GM23338 (cell line): ENCODE measurements around the gene TMEM88. TPM values are rescaled to one million over a fixed set of nuclear protein-coding genes. Genes with fewer than 3 reads are reported as not detected.
"Not testable (repeated sequence)": the region's sequence is repeated elsewhere in the genome, so short reads cannot be mapped to it uniquely, and the experiment has no call there.

ENCODE experiments used
- ATAC-seq: fragments of 200-7000 bp; cut with Tn5 transposase; 3 replicates; pipeline ENCODE4 v1.9.1; 2020
- DNase-seq: peaks from one replicate; pipeline ENCODE4 v3.0.0-alpha.2; 2015; ENCODE audit warnings: low spot score
- H2AFZ ChIP-seq: fragments of 200-600 bp; sonication (generic); 2 replicates; pipeline ENCODE4 v1.8.0; 2016; ENCODE audit warnings: antibody characterized with exemption, mild to moderate bottlenecking, moderate library complexity
- H3F3A ChIP-seq: fragments of 200-600 bp; sonication (generic); replicated peaks from 2 replicates; pipeline ENCODE4 v1.8.0; 2017; ENCODE audit warnings: antibody characterized with exemption, mixed run types, low read depth
- H3K27ac ChIP-seq: fragments of 200-600 bp; sonication (generic); 2 replicates; pipeline ENCODE4 v1.6.1; 2016; ENCODE audit warnings: low read depth
- H3K27me3 ChIP-seq: fragments of 200-600 bp; sonication (generic); 2 replicates; pipeline ENCODE4 v1.8.0; 2016; ENCODE audit warnings: mild to moderate bottlenecking, mixed run types, moderate library complexity; ENCODE audit not compliant: insufficient read depth
- H3K36me3 ChIP-seq: fragments of 200-600 bp; sonication (generic); 2 replicates; pipeline ENCODE4 v1.8.0; 2016; ENCODE audit warnings: mild to moderate bottlenecking; ENCODE audit not compliant: insufficient read depth
- H3K4me1 ChIP-seq: fragments of 200-600 bp; sonication (generic); 2 replicates; pipeline ENCODE4 v1.8.0; 2016; ENCODE audit warnings: mild to moderate bottlenecking, moderate library complexity; ENCODE audit not compliant: insufficient read depth
- H3K4me2 ChIP-seq: fragments of 200-600 bp; sonication (generic); 2 replicates; pipeline ENCODE4 v1.7.1; 2017; ENCODE audit warnings: mixed run types
- H3K4me3 ChIP-seq: fragments of 200-600 bp; sonication (generic); 2 replicates; pipeline ENCODE4 v1.6.1; 2016; ENCODE audit warnings: mixed run types
- H3K79me2 ChIP-seq: fragments of 200-600 bp; sonication (generic); replicated peaks from 2 replicates; pipeline ENCODE4 v1.8.0; 2017; ENCODE audit warnings: mild to moderate bottlenecking; ENCODE audit not compliant: insufficient read depth
- H3K9me2 ChIP-seq: fragments of 200-600 bp; sonication (generic); 2 replicates; pipeline ENCODE4 v1.8.0; 2017; ENCODE audit not compliant: insufficient read depth
- H4K20me1 ChIP-seq: fragments of 200-600 bp; sonication (generic); replicated peaks from 2 replicates; pipeline ENCODE4 v1.8.0; 2017; ENCODE audit warnings: mild to moderate bottlenecking; ENCODE audit not compliant: insufficient read depth
- H3K27ac Mint-ChIP-seq: 2 replicates; pipeline ENCODE4 v1.8.0; 2020; ENCODE audit warnings: inconsistent platforms, mild to moderate bottlenecking, moderate library complexity, mixed read lengths
- H3K27me3 Mint-ChIP-seq: 3 replicates; pipeline ENCODE4 v1.8.0; 2022; ENCODE audit warnings: low read depth, mild to moderate bottlenecking, moderate library complexity, mixed read lengths, inconsistent platforms; ENCODE audit not compliant: insufficient read depth, poor library complexity
- H3K36me3 Mint-ChIP-seq: 3 replicates; pipeline ENCODE4 v1.8.0; 2021; ENCODE audit warnings: low read depth, mild to moderate bottlenecking, inconsistent platforms, moderate library complexity, mixed read lengths
- H3K4me1 Mint-ChIP-seq: 3 replicates; pipeline ENCODE4 v1.8.0; 2020; ENCODE audit warnings: mild to moderate bottlenecking, inconsistent platforms, mixed read lengths
- H3K4me3 Mint-ChIP-seq: 3 replicates; pipeline ENCODE4 v1.8.0; 2021; ENCODE audit warnings: moderate library complexity, mild to moderate bottlenecking, inconsistent platforms, mixed read lengths
- H3K9me3 Mint-ChIP-seq: 3 replicates; pipeline ENCODE4 v1.8.0; 2020; ENCODE audit warnings: moderate library complexity, mild to moderate bottlenecking, inconsistent platforms, mixed read lengths
- CREB1 ChIP-seq: fragments of 250-450 bp; sonication (Bioruptor Pico); IDR thresholded peaks from 2 replicates; pipeline ENCODE4 v1.5.0; 2020; ENCODE audit warnings: low read depth, mild to moderate bottlenecking, moderate library complexity
- CTCF ChIP-seq, 2 experiments: fragments of 200-600 bp in 1 of 2; sonication (generic) in 1 of 2; conservative IDR thresholded peaks; 2 replicates each; pipeline versions ENCODE4 v1.5.1 to v1.6.1; 2016 to 2017; ENCODE audit warnings: antibody characterized with exemption in 2 of 2, low read depth in 2 of 2, mild to moderate bottlenecking in 2 of 2, moderate library complexity in 1 of 2
- EZH2 ChIP-seq: fragments of 200-600 bp; sonication (generic); IDR thresholded peaks from one replicate; pipeline ENCODE4 v1.8.0; 2017; ENCODE audit warnings: antibody characterized with exemption, mild to moderate bottlenecking, low read depth; ENCODE audit not compliant: unreplicated experiment
- NANOG ChIP-seq: IDR thresholded peaks from 2 replicates; pipeline ENCODE4 v1.6.1; 2016; ENCODE audit warnings: antibody characterized with exemption, borderline replicate concordance
- REST ChIP-seq: IDR thresholded peaks from one replicate; pipeline ENCODE4 v1.6.1; 2018; ENCODE audit warnings: antibody characterized with exemption; ENCODE audit not compliant: unreplicated experiment
- STAT1 ChIP-seq: IDR thresholded peaks from one replicate; pipeline ENCODE4 v1.6.1; 2016; ENCODE audit warnings: antibody characterized with exemption; ENCODE audit not compliant: unreplicated experiment
- ZNF114 ChIP-seq: fragments of 250-450 bp; sonication (Bioruptor Pico); IDR thresholded peaks from 2 replicates; pipeline ENCODE4 v1.5.0; 2020; ENCODE audit warnings: mild to moderate bottlenecking, moderate library complexity
- ZNF331 ChIP-seq: fragments of 250-450 bp; sonication (Bioruptor Pico); IDR thresholded peaks from 2 replicates; pipeline ENCODE4 v1.5.0; 2020; ENCODE audit warnings: low read depth, mild to moderate bottlenecking, moderate library complexity
- polyA plus RNA-seq: library from polyadenylated mRNA; unstranded; fragments of >200 nt; fragmentation: Nextera tagmentation; extraction: Ambion mirVana; gene quantifications from 2 replicates; pipeline ENCODE4 v1.2.1, GENCODE V29; 2016
- total RNA-seq: library from RNA; depleted of rRNA; stranded (reverse); fragments of >200 nt; shearing (Covaris generic); gene quantifications from 2 replicates; pipeline ENCODE4 v1.2.3, GENCODE V29; 2014

The TMEM88 gene
- total and polyA plus RNA-seq, 2 experiments from 2014 or later = 0.58 to 0.97 TPM

GRCh38 chr17:7809086-7809790 lies 45.6 kb upstream of the TMEM88 start:
- Histone ChIP-seq H3K4me1 (no peaks in the 10 kb centered on the region), H4K20me1 (no peaks in the 10 kb centered on the region), H3F3A (no peaks in the 10 kb centered on the region), H3K27ac (no peak overlapping the region), H3K36me3 (no peaks in the 10 kb centered on the region), H3K4me2 (no peak overlapping the region), H3K9me2 (no peaks in the 10 kb centered on the region), H2AFZ (no peak overlapping the region), H3K4me3 (no peak overlapping the region), H3K27me3 (no peaks in the 10 kb centered on the region), H3K79me2 (no peaks in the 10 kb centered on the region)
- TF ChIP-seq STAT1 (no peak), ZNF114 (CRISPR knock-in tag) (no peak), NANOG (no peak)
- H3K36me3 Mint-ChIP-seq = no peaks in the 10 kb centered on the region
- H3K27ac Mint-ChIP-seq = no peak overlapping the region
- ATAC-seq (no peak), DNase-seq (no peak)
- H3K9me3 Mint-ChIP-seq = no peaks in the 10 kb centered on the region; the same call in 2 of the 3 replicates
- no peaks in the 10 kb centered on the region for H3K4me1 Mint-ChIP-seq
- peaks cover 4% of the 10 kb centered on the region for H3K27me3 Mint-ChIP-seq
- no peak overlapping the region for H3K4me3 Mint-ChIP-seq

DNA sequence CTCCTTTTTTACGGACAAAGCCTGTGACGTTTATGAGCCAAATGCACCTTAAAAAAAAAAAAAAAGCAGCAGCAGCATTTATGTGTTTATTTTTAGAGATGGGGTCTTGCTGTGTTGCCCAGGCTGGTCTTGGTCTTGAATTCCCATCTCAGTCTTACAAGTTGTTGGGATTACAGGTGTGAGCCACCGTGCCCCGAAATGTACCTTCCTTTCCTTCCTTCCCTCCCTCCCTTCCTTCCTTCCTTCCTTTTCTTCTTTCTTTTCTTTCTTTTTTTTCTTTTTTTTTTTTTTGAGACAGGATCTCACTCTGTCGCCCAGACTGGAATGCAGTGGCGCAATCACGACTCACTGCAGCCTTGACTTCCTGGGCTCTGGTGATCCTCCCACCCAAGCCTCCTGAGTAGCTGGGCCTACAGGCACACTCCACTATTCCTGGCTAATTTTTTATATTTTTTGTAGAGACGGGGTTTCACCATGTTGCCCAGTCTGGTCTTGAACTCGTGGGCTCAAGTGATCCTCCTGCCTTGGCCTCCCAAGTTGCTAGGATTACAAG lies 45.0 kb upstream of the TMEM88 start:
- H3K79me2 ChIP-seq, H3K9me2 ChIP-seq, H3K9me3 Mint-ChIP-seq, H3K4me1 Mint-ChIP-seq, H3K27ac Mint-ChIP-seq, H3K27me3 ChIP-seq, H3K36me3 ChIP-seq, DNase-seq, H3K27me3 Mint-ChIP-seq, ATAC-seq, H4K20me1 ChIP-seq, H3K27ac ChIP-seq, H3F3A ChIP-seq, H2AFZ ChIP-seq, H3K4me2 ChIP-seq, H3K4me3 Mint-ChIP-seq, H3K4me3 ChIP-seq, H3K36me3 Mint-ChIP-seq, H3K4me1 ChIP-seq: not testable (repeated sequence)

DNA sequence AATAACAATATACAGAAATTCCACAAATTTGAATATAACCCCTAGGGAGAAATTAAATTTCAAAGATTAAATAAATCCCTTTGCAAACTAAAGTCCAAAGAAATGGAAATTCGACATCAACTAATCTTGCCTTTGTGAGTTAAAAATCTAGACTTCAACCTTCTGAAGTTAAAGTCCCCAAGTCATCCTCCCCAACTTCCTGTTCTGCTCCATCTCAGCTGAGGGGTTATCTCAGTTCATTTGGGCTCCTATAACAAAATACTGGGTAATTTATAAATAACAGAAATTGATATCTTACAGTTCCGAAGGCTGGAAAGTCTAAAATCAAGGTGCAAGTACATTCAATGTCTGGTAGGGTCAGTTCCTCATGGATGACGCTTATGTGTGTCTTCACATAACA lies 43.6 kb upstream of the TMEM88 start:
- Mint-ChIP-seq H3K4me1 (no peaks in the 10 kb centered on the region; the same call in 2 of the 3 replicates), H3K27me3 (peaks cover 5% of the 10 kb centered on the region), H3K4me3 (no peak overlapping the region), H3K9me3 (no peaks in the 10 kb centered on the region), H3K36me3 (no peaks in the 10 kb centered on the region; the same call in 2 of the 3 replicates), H3K27ac (no peak overlapping the region)
- Histone ChIP-seq H3K4me3 (no peak overlapping the region), H3K4me2 (no peak overlapping the region), H3K4me1 (no peaks in the 10 kb centered on the region), H4K20me1 (no peaks in the 10 kb centered on the region), H3F3A (no peaks in the 10 kb centered on the region), H3K79me2 (no peaks in the 10 kb centered on the region), H3K9me2 (no peaks in the 10 kb centered on the region), H3K27me3 (no peaks in the 10 kb centered on the region), H3K36me3 (no peaks in the 10 kb centered on the region), H2AFZ (no peak overlapping the region), H3K27ac (no peak overlapping the region)
- ATAC-seq = no peak
- no peak for DNase-seq
- TF ChIP-seq ZNF331 (CRISPR knock-in tag) (no peak), CTCF (conservative IDR thresholded peaks at IDR 0.05; ENCODE audit: low read depth in 2 of 2) (no peak), NANOG (no peak), EZH2 (no peak), REST (no peak), CREB1 (CRISPR knock-in tag) (no peak)
